ENCODE results near the gene AMDHD2. TPM values are rescaled to one million over a fixed set of nuclear protein-coding genes. Genes with fewer than 3 reads are reported as not detected.

AMDHD2 gene, protein sequence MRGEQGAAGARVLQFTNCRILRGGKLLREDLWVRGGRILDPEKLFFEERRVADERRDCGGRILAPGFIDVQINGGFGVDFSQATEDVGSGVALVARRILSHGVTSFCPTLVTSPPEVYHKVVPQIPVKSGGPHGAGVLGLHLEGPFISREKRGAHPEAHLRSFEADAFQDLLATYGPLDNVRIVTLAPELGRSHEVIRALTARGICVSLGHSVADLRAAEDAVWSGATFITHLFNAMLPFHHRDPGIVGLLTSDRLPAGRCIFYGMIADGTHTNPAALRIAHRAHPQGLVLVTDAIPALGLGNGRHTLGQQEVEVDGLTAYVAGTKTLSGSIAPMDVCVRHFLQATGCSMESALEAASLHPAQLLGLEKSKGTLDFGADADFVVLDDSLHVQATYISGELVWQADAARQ
- total RNA-seq (ENCODE audit: low replicate concordance), result 25.4 and 84.2 TPM in 2 replicates

GRCh38 chr16:2520097-2520783, at the start of gene AMDHD2:
Gene AMDHD2 (plus strand): TSS chr16:2520371. CDS start chr16:2520459, 88 bp downstream.

GRCh38 chr16:2471016-2471652, 49.0 kb upstream of the AMDHD2 start, which contains the start of gene NTN3:
Gene NTN3 (plus strand): TSS chr16:2471297. CDS start chr16:2471702, 405 bp downstream.

GRCh38 chr16:2474877-2475412, 45.2 kb upstream of the AMDHD2 start, which contains the start of gene TBC1D24:
Gene TBC1D24 (plus strand): TSS chr16:2475127. CDS start chr16:2496149, 21,022 bp downstream.

GRCh38 chr16:2513405-2514332, 6.5 kb upstream of the AMDHD2 start, which contains the start of gene ATP6V0C:
Gene ATP6V0C (plus strand): TSS chr16:2513952. CDS start chr16:2514104, 152 bp downstream.

DNA sequence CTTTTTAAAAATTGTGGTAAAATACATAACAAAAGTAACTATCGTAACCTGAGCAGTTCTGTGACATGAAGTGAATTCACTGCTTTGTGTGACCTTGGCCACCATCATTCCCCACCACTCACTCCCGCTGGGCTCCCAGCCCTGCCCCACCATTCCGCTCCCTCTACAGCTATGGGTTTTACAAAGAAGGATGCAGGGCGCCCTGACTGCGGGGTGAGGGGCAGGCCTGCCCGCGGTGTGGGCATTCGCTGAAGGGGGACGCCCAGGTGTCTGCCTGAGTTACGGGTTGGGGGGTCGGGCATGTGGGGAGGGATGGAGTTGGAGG, 11.2 kb downstream of the AMDHD2 start, which contains the start of gene CEMP1:
Gene CEMP1 (minus strand): TSS at position 38 of the 325 bp plus-strand sequence. CDS start 335 bp downstream, outside the sequence.

DNA sequence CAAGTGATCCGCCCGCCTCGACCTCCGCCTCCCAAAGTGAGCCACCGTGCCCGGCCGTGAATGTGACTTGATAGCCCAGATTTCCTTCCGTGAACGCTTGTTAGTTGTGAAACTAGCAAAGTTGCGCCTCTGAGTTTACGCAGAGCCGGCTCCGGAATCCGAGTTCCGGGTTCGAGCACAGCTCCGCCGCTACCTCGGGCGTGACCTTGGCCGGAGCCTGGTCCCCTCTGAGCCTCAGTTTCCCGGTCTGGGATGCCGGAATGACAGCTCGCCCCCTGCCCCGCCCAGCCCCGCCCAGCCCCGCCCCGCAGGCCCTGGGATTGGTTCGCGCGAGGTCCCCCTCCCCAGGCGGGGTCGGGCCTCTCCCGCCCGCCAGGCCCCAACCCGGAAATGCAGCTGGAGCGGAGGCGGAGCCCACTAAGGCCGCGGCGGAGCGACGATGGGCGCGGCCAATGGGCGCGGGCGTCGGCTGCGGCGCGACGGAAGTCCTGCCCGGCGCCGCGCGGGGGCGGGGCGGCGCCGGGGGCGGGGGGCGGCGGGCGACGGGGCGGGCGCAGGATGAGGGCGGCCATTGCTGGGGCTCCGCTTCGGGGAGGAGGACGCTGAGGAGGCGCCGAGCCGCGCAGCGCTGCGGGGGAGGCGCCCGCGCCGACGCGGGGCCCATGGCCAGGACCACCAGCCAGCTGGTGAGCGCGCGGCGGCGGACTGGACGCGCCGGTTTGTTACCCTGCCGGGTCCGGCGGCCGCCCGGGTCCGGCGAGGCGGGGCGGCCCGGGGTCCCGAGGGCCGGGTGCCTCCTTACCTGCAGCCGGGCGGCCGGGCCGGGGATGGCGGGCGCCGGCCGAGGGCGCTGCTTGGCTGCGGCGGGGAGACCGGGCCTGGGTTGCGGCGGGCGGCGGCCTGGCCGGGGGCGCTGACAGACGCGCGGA, 17.5 kb downstream of the AMDHD2 start, which contains the start of gene PDPK1:
Gene PDPK1 (plus strand): TSS at position 571 of the 929 bp plus-strand sequence. CDS start 92 bp downstream, at position 663.

Other genes starting within 250 kb of the AMDHD2 start
- 1.2 and 1.7 TPM in 2 replicates for gene ABCA3, start 179.6 kb upstream of the AMDHD2 start, total RNA-seq (ENCODE audit: low replicate concordance)
- 3.9 and 9.0 TPM in 2 replicates for gene CCNF, start 90.9 kb upstream of the AMDHD2 start, total RNA-seq (ENCODE audit: low replicate concordance)
- gene TEDC2, start 60.3 kb upstream of the AMDHD2 start, total RNA-seq (ENCODE audit: low replicate concordance), result under 0.01 and 2.9 TPM in 2 replicates
- gene NTN3, start 49.1 kb upstream of the AMDHD2 start, total RNA-seq (ENCODE audit: low replicate concordance), result 0.23 and 0.47 TPM in 2 replicates
- 12.9 and 17.7 TPM in 2 replicates for gene TBC1D24, start 45.2 kb upstream of the AMDHD2 start, total RNA-seq (ENCODE audit: low replicate concordance)
- 5.1 and 8.2 TPM in 2 replicates for gene ATP6V0C, start 6.4 kb upstream of the AMDHD2 start, total RNA-seq (ENCODE audit: low replicate concordance)
- 0.08 and 0.12 TPM in 2 replicates for gene CEMP1, start 11.0 kb downstream of the AMDHD2 start, total RNA-seq (ENCODE audit: low replicate concordance)
- gene PDPK1, start 17.6 kb downstream of the AMDHD2 start, total RNA-seq (ENCODE audit: low replicate concordance), result 10.5 and 12.0 TPM in 2 replicates
- gene KCTD5, start 162.2 kb downstream of the AMDHD2 start, total RNA-seq (ENCODE audit: low replicate concordance), result 11.8 and 24.8 TPM in 2 replicates
- 0.23 and 0.70 TPM in 2 replicates for gene PRSS27, start 199.9 kb downstream of the AMDHD2 start, total RNA-seq (ENCODE audit: low replicate concordance)
- gene SRRM2, start 232.3 kb downstream of the AMDHD2 start, total RNA-seq (ENCODE audit: low replicate concordance), result 31.5 and 42.6 TPM in 2 replicates

Measured in smooth muscle cell of the coronary artery (primary cell).